NCI-H748 (cell line): ENCODE data around the gene OTUD3.

Experiments
- DNase-seq: peaks from one replicate; lab custom pipeline; 2025; ENCODE audit not compliant: unreplicated experiment; lab: John Stamatoyannopoulos, UW

OTUD3 gene

DNA sequence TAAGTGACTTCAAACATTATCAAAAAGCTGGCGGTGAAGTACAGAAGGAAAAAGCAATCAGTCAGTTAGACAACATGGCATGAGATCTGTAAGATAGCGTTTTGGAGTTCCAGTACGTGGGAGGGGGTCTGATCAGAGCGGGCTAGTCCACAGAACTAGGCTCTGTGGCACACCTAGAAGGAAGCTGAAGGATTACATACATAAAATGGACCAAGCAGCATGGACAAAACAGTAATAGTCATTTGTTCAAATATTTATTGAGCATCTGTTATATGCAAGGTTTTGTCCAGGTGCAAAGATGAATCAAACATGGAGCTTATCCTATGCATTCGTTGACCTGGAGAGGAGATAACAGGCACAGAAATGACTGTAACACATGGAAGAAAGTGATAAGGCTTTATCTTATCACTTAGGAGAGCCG is 64.1 kb downstream of the OTUD3 start:
- no peak for DNase-seq

DNA sequence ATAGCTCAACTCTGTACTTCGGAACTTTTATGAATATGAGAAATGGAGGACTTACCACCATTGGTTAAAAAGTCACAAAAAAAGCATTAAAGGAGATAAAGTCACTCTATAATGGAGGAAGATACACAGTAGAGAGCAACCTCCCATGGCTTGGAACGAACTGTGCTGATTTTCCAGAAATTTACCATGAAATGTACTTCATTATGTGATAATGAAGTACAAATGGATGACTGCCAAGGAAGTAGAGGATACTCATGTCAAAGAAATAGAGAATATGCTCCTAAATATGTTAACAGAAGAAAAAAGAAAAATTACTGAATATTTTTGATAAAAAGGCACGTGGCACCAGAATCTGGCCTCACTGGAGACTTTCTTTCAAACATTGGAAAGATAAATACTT is 64.8 kb downstream of the OTUD3 start:
- no peak for DNase-seq

- no peak for DNase-seq
Observed at GRCh38 chr1:19949016-19949415, 66.8 kb downstream of the OTUD3 start.

- DNase-seq = no peak
Observed at GRCh38 chr1:19954059-19954458, 71.9 kb downstream of the OTUD3 start.

GRCh38 chr1:19955534-19956170 is 73.5 kb downstream of the OTUD3 start:
- DNase-seq = no peak

DNA sequence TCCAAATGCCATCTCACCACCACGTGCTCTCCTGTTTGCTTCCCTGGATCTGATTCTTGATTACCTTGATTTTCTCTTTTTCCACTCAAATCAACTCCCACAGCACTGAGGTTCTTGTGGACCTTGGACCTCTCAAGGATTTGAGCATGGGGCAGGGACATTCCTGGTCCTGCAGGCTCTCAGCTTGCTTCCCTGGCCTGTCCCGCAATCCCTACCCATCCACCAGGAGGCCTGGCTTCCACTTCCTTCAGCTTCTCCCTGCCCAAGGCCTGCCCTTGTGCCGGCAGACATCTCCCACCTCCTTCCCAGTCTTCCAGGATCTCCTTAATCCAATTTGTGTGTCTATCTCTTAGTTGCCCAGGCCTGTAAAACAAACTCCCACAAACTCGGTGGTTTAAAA is 75.6 kb downstream of the OTUD3 start:
- no peak for DNase-seq

GRCh38 chr1:19960591-19960990 is 78.4 kb downstream of the OTUD3 start:
- no peak for DNase-seq
